Astrocyte of the cerebellum (primary cell): ENCODE measurements around the gene MYO1E.

Experiments
- DNase-seq: peaks from one replicate; pipeline ENCODE4 v3.0.0-alpha.2; 2011; ENCODE audit warnings: low read depth
- H3K4me3 ChIP-seq: 2 replicates; pipeline ENCODE4 v1.5.1; 2011; ENCODE audit warnings: mild to moderate bottlenecking, low read depth, low read length, moderate library complexity
- CTCF ChIP-seq: IDR thresholded peaks from 2 replicates; pipeline ENCODE4 v1.5.1; 2012; ENCODE audit warnings: low read length, low read depth, moderate library complexity, mild to moderate bottlenecking; ENCODE audit errors: missing control alignments
- in situ Hi-C: cut with HindIII; loops from 2 replicates; pipeline ENCODE4 v1.10.0; 2017; ENCODE audit warnings: low sequenced_read_pairs

Gene MYO1E

GRCh38 chr15:59372352-59373211, at the start of gene MYO1E:
Gene MYO1E (minus strand): TSS chr15:59372871. CDS start chr15:59372500, 371 bp downstream.
- no peak for TF ChIP-seq CTCF
- in situ Hi-C loops = no loop called here
- DNase-seq = peak; percentile 96

GRCh38 chr15:59420986-59421618, 48.4 kb upstream of the MYO1E start:
- in situ Hi-C loops = no loop called here
- H3K4me3 ChIP-seq = no peak overlapping the region
- peak; percentile 2 for TF ChIP-seq CTCF
- DNase-seq = peak; percentile 24

More at GRCh38 chr15:59372352-59373211, at the start of gene MYO1E:
- peak within 1 kb of the TSS; percentile 98 for H3K4me3 ChIP-seq

- no peak for TF ChIP-seq CTCF
- in situ Hi-C loops = no loop called here
Measured at GRCh38 chr15:59420108-59420507, 47.4 kb upstream of the MYO1E start.

GRCh38 chr15:59419170-59419569, 46.5 kb upstream of the MYO1E start:
- in situ Hi-C loops = no loop called here

More at GRCh38 chr15:59420108-59420507, 47.4 kb upstream of the MYO1E start:
- no peak overlapping the region for H3K4me3 ChIP-seq
- DNase-seq = no peak

GRCh38 chr15:59416816-59417215, 44.1 kb upstream of the MYO1E start:
- no peak overlapping the region for H3K4me3 ChIP-seq
- in situ Hi-C loops = no loop called here
- TF ChIP-seq CTCF = no peak
- DNase-seq = no peak

More at GRCh38 chr15:59419170-59419569, 46.5 kb upstream of the MYO1E start:
- no peak for TF ChIP-seq CTCF
- H3K4me3 ChIP-seq = no peak overlapping the region
- no peak for DNase-seq

DNA sequence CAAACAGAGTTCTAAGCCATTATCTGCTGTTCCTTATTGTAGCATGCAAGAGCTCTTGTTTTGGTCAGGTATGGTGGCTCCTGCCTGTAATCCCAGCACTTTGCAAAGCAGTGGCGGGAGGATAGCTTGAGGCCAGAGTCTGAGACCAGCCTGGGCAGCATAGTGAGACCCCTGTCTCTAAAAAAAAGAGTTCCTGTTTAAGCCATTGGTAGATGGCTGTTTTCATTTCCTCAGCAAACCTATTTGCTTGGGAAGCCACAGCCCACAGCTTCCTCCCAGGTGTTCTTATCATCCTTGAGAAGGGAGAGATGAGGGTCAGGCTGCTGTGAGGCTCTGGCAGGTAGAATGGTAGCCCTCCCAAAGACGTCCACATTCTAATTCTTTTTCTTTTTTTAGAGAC, 40.9 kb upstream of the MYO1E start:
- no peak for DNase-seq
- no peak for TF ChIP-seq CTCF
- H3K4me3 ChIP-seq = no peak overlapping the region
- in situ Hi-C loops = no loop called here
